Endothelial cell of umbilical vein (primary cell): ENCODE data around the gene FAM53A. TPM values are rescaled to one million over a fixed set of nuclear protein-coding genes. Genes with fewer than 3 reads are reported as not detected.

Source experiments
- BruUV-seq: library from RNA; stranded (reverse); fragments of 400-500 nt; replicated peaks from 2 replicates; lab custom pipeline; 2021; lab: Mats Ljungman, UMichigan
- CTCF ChIA-PET: fragments of 300-600, 350-600 bp; sonication (Branson Sonifier 250); formaldehyde crosslinking; loops from one replicate; lab custom pipeline; 2021; ENCODE audit warnings: antibody characterized with exemption, inconsistent platforms; lab: Charles Lee
- POLR2A ChIA-PET: fragments of 300-600, 350-600 bp; sonication (Branson Sonifier 250); formaldehyde crosslinking; loops from one replicate; lab custom pipeline; 2021; ENCODE audit warnings: antibody characterized with exemption, inconsistent platforms; lab: Charles Lee
- DNase-seq: peaks from one replicate; pipeline ENCODE4 v3.0.0-alpha.2; 2011; ENCODE audit warnings: low read depth, low spot score
- FAIRE-seq: peaks from 2 replicates; lab custom pipeline; 2011; peaks lifted over from hg19 to GRCh38; lab: Jason Lieb, UNC
- H2AFZ ChIP-seq: 2 replicates; pipeline ENCODE4 v1.6.0; 2012; ENCODE audit warnings: low read depth, low read length, control low read depth, inconsistent platforms
- H3K27ac ChIP-seq: 2 replicates; pipeline ENCODE4 v1.5.1; 2011; ENCODE audit warnings: low read depth, mild to moderate bottlenecking, control low read depth, low read length, moderate library complexity; ENCODE audit not compliant: insufficient read depth
- H3K27me3 ChIP-seq, 2 experiments: 2 replicates each; pipeline versions ENCODE4 v1.6.0 to v1.6.1; 2011; ENCODE audit warnings: low read length in 2 of 2, mixed read lengths in 1 of 2; ENCODE audit not compliant: control insufficient read depth in 2 of 2, insufficient read depth in 2 of 2
- H3K36me3 ChIP-seq, 2 experiments: 2 replicates in 1 of 2; 3 replicates in 1 of 2; pipeline ENCODE4 v1.5.1; 2011; ENCODE audit warnings: low read length in 2 of 2, mild to moderate bottlenecking in 1 of 2, moderate library complexity in 1 of 2; ENCODE audit not compliant: control insufficient read depth in 2 of 2, insufficient read depth in 2 of 2; ENCODE audit errors: extremely low read depth in 1 of 2
- H3K4me1 ChIP-seq: 3 replicates; pipeline ENCODE4 v1.5.1; 2011; ENCODE audit warnings: mild to moderate bottlenecking, low read length; ENCODE audit not compliant: control insufficient read depth, insufficient read depth; ENCODE audit errors: extremely low read depth
- H3K4me2 ChIP-seq: 2 replicates; pipeline ENCODE4 v1.6.1; 2011; ENCODE audit warnings: low read length, control low read depth, mixed read lengths; ENCODE audit not compliant: insufficient read depth
- H3K4me3 ChIP-seq, 3 experiments: fragments of 200-600 bp in 1 of 3; sonication (generic), shearing (Covaris generic) in 1 of 3; replicated peaks in 1 of 3; 2 replicates each; pipeline ENCODE4 v1.5.1; 2011 to 2016; ENCODE audit warnings: control low read depth in 3 of 3, low read length in 3 of 3, mild to moderate bottlenecking in 2 of 3, inconsistent platforms in 1 of 3, low read depth in 1 of 3, moderate library complexity in 1 of 3; ENCODE audit not compliant: insufficient read depth in 1 of 3
- H3K79me2 ChIP-seq: 2 replicates; pipeline ENCODE4 v1.6.0; 2012; ENCODE audit warnings: low read length, inconsistent platforms; ENCODE audit not compliant: control insufficient read depth, insufficient read depth
- H3K9ac ChIP-seq: replicated peaks from 2 replicates; pipeline ENCODE3; 2011; ENCODE audit warnings: low read length, control low read depth; ENCODE audit not compliant: insufficient read depth; ENCODE audit errors: extremely low read depth
- H3K9me1 ChIP-seq: replicated peaks from 3 replicates; pipeline ENCODE4 v1.6.0; 2011; ENCODE audit warnings: mild to moderate bottlenecking, low read length; ENCODE audit not compliant: control insufficient read depth, insufficient read depth; ENCODE audit errors: extremely low read depth
- H3K9me3 ChIP-seq: replicated peaks from 2 replicates; pipeline ENCODE4 v1.5.1; 2012; ENCODE audit warnings: low read length, inconsistent platforms; ENCODE audit not compliant: control insufficient read depth, insufficient read depth
- H4K20me1 ChIP-seq: replicated peaks from 2 replicates; pipeline ENCODE3; 2011; ENCODE audit warnings: mild to moderate bottlenecking, low read length; ENCODE audit not compliant: control insufficient read depth, insufficient read depth; ENCODE audit errors: extremely low read depth
- EZH2 ChIP-seq: IDR thresholded peaks from 2 replicates; pipeline ENCODE4 v1.6.1; 2012; ENCODE audit warnings: borderline replicate concordance, low read depth, mild to moderate bottlenecking, moderate library complexity, low read length, inconsistent platforms; ENCODE audit not compliant: severe bottlenecking
- FOS ChIP-seq: IDR thresholded peaks from 2 replicates; pipeline ENCODE4 v1.6.1; 2011; ENCODE audit warnings: mild to moderate bottlenecking, low read length, moderate library complexity, borderline replicate concordance; ENCODE audit not compliant: insufficient read depth
- GATA2 ChIP-seq: IDR thresholded peaks from 2 replicates; pipeline ENCODE4 v1.7.0; 2011; ENCODE audit warnings: low read depth, mild to moderate bottlenecking, moderate library complexity, mixed read lengths, low read length; ENCODE audit not compliant: insufficient read length, insufficient read depth
- JUN ChIP-seq: IDR thresholded peaks from 2 replicates; pipeline ENCODE4 v1.6.1; 2011; ENCODE audit warnings: borderline replicate concordance, low read depth; ENCODE audit not compliant: insufficient read length, insufficient read depth
- MYC ChIP-seq: IDR thresholded peaks from one replicate; pipeline ENCODE4 v1.6.1; 2011; ENCODE audit warnings: mild to moderate bottlenecking, low read depth, low read length
- POLR2A ChIP-seq: IDR thresholded peaks from 2 replicates; pipeline ENCODE4 v1.6.1; 2012; ENCODE audit warnings: low read depth, mild to moderate bottlenecking, control low read depth, low read length
- POLR2AphosphoS5 ChIP-seq: IDR thresholded peaks from 2 replicates; pipeline ENCODE4 v1.6.1; 2012; ENCODE audit warnings: low read depth, mild to moderate bottlenecking, control low read depth, low read length, moderate library complexity; ENCODE audit not compliant: insufficient read depth
- dilution Hi-C: fragments of 300-500 bp; cut with MboI; formaldehyde crosslinking; loops from one replicate; pipeline ENCODE4 v1.15.0; 2019; ENCODE audit warnings: low sequenced_read_pairs; ENCODE audit not compliant: extremely low pct_ligation_motif_present
- intact Hi-C: fragments of 100-400 bp; cut with micrococcal nuclease; formaldehyde crosslinking; loops from one replicate; pipeline ENCODE4 v1.10.0; 2022
- polyA plus RNA-seq, 4 experiments: library from polyadenylated mRNA; depleted of rRNA in 3 of 4; stranded (reverse) in 3 of 4; unstranded in 1 of 4; fragments of >200 nt; gene quantifications; 2 replicates each; pipeline versions ENCODE4 v1.2.1 to v1.2.3, GENCODE V29; 2011 to 2012; ENCODE audit warnings: missing spikeins in 1 of 4
- total RNA-seq: library from RNA; stranded (reverse); gene quantifications from 2 replicates; pipeline ENCODE4 v1.2.3, GENCODE V29; 2021
- TF ChIP-seq, protein P1 (sequence below): IDR thresholded peaks from 2 replicates; pipeline ENCODE4 v1.6.1; 2011; ENCODE audit not compliant: insufficient read depth, insufficient read length
- TF ChIP-seq, protein P2 (sequence below), 2 donors: IDR thresholded peaks; 1 replicate in 1 of 2; 2 replicates in 1 of 2; pipeline ENCODE4 v1.5.1; 2011; ENCODE audit warnings: low read length in 2 of 2, mild to moderate bottlenecking in 2 of 2, moderate library complexity in 2 of 2, control low read depth in 1 of 2, inconsistent platforms in 1 of 2, low read depth in 1 of 2; ENCODE audit not compliant: insufficient read depth in 1 of 2; ENCODE audit errors: extremely low read depth in 1 of 2

FAM53A gene
- total and polyA plus RNA-seq, 2 donors (not counting 3 experiments of a cell fraction or from before 2014, with no cell fraction given), result 1.3 to 1.7 TPM

DNA sequence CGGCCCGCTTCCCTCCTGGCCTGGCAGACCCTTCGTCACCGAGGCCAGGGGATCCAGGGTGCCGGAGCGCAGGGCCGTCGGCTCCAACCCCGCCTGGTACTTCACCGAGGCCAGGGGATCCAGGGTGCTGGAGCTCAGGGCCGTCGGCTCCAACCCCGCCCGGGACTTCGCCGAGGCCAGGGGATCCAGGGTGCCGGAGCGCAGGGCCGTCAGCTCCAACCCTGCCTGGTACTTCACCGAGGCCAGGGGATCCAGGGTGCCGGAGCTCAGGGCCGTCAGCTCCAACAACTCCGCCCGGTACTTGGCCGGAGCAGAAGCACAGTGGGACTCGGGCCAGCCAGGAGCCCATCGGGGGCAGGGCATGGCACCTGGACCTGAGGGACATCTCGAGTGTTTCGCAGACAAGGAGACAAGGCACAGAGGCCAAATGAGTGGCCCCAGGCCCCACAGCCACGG, 85.1 kb downstream of the FAM53A start:
- dilution Hi-C loops (no loop called here), intact Hi-C loops (no loop called here)
- Histone ChIP-seq H2AFZ (no peak overlapping the region), H4K20me1 (no peaks in the 10 kb centered on the region), H3K4me1 (no peaks in the 10 kb centered on the region), H3K9me1 (no peaks in the 10 kb centered on the region), H3K4me3 (no peak overlapping the region), H3K9me3 (no peaks in the 10 kb centered on the region), H3K9ac (no peak overlapping the region), H3K79me2 (no peaks in the 10 kb centered on the region), H3K36me3 (no peaks in the 10 kb centered on the region), H3K4me2 (no peak overlapping the region), H3K27me3 (no peaks in the 10 kb centered on the region), H3K27ac (no peak overlapping the region)
- FAIRE-seq (no peak), DNase-seq (no peak)
- no TSS peak for BruUV-seq
- ChIA-PET POLR2A (no interaction called here), CTCF (no interaction called here)
- TF ChIP-seq POLR2AphosphoS5 (no peak), JUN (no peak), FOS (no peak), POLR2A (no peak), GATA2 (no peak), EZH2 (no peak), MYC (no peak)
- TF ChIP-seq, protein P1, sequence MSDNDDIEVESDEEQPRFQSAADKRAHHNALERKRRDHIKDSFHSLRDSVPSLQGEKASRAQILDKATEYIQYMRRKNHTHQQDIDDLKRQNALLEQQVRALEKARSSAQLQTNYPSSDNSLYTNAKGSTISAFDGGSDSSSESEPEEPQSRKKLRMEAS, result no peak
- TF ChIP-seq, protein P2, sequence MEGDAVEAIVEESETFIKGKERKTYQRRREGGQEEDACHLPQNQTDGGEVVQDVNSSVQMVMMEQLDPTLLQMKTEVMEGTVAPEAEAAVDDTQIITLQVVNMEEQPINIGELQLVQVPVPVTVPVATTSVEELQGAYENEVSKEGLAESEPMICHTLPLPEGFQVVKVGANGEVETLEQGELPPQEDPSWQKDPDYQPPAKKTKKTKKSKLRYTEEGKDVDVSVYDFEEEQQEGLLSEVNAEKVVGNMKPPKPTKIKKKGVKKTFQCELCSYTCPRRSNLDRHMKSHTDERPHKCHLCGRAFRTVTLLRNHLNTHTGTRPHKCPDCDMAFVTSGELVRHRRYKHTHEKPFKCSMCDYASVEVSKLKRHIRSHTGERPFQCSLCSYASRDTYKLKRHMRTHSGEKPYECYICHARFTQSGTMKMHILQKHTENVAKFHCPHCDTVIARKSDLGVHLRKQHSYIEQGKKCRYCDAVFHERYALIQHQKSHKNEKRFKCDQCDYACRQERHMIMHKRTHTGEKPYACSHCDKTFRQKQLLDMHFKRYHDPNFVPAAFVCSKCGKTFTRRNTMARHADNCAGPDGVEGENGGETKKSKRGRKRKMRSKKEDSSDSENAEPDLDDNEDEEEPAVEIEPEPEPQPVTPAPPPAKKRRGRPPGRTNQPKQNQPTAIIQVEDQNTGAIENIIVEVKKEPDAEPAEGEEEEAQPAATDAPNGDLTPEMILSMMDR (IDR thresholded peaks at IDR 0.05; ENCODE audit: extremely low read depth in 1 of 2, insufficient read depth in 1 of 2, low read depth in 1 of 2, low read length in 2 of 2), result no peak
